Esophagus muscularis mucosa (tissue), 3 donors: ENCODE data around the gene OR8G5.

Experiments
- POLR2A ChIP-seq: fragments of 450-650 bp; IDR thresholded peaks from one replicate; pipeline ENCODE4 v1.6.1; 2017; ENCODE audit warnings: antibody characterized with exemption, moderate library complexity, mild to moderate bottlenecking, low read depth
- TF ChIP-seq, protein P1 (sequence below), 3 experiments: fragments of 200-600 bp in 2 of 3; fragments of 450-650 bp in 1 of 3; sonication (generic) in 2 of 3; IDR thresholded peaks; one replicate each; pipeline ENCODE4 v1.5.1; 2017 to 2019; ENCODE audit warnings: antibody characterized with exemption in 3 of 3, mild to moderate bottlenecking in 2 of 3, moderate library complexity in 1 of 3

DNA sequence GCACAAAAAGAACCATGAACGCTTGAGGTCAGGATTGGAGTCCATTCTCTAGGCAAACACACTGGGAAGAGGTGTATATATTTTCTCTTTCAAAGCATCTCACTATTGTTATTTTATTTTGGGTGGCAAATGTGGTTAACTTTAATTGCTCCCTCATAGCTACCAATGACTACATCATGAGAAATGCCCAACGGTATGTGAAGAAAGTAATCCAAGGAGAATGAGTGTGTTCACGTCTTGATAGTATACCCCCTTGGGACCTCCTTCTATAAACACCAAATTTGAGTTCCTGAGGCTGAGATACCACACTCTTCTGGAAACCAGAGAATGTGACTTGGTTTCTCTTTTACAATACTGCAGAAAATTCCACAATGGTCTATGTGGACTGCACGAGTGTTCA lies 41.7 kb downstream of the OR8G5 start:
- TF ChIP-seq, protein P1, sequence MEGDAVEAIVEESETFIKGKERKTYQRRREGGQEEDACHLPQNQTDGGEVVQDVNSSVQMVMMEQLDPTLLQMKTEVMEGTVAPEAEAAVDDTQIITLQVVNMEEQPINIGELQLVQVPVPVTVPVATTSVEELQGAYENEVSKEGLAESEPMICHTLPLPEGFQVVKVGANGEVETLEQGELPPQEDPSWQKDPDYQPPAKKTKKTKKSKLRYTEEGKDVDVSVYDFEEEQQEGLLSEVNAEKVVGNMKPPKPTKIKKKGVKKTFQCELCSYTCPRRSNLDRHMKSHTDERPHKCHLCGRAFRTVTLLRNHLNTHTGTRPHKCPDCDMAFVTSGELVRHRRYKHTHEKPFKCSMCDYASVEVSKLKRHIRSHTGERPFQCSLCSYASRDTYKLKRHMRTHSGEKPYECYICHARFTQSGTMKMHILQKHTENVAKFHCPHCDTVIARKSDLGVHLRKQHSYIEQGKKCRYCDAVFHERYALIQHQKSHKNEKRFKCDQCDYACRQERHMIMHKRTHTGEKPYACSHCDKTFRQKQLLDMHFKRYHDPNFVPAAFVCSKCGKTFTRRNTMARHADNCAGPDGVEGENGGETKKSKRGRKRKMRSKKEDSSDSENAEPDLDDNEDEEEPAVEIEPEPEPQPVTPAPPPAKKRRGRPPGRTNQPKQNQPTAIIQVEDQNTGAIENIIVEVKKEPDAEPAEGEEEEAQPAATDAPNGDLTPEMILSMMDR (IDR thresholded peaks at IDR 0.05): no peak
- TF ChIP-seq POLR2A: no peak
